Uterus (tissue), 2 donors: ENCODE measurements around the gene ADA.

Source experiments
- CTCF ChIP-seq, 4 experiments: fragments of 200-600 bp in 2 of 4; fragments of 450-650 bp in 2 of 4; sonication (generic) in 2 of 4; IDR thresholded peaks; one replicate each; pipeline ENCODE4 v1.5.1; 2016 to 2019; ENCODE audit warnings: antibody characterized with exemption in 4 of 4, mild to moderate bottlenecking in 2 of 4, moderate library complexity in 1 of 4
- POLR2A ChIP-seq, 2 donors: fragments of 450-650 bp; IDR thresholded peaks; one replicate each; pipeline ENCODE4 v1.6.1; 2016; ENCODE audit warnings: antibody characterized with exemption in 2 of 2, mild to moderate bottlenecking in 1 of 2, moderate library complexity in 1 of 2

DNA sequence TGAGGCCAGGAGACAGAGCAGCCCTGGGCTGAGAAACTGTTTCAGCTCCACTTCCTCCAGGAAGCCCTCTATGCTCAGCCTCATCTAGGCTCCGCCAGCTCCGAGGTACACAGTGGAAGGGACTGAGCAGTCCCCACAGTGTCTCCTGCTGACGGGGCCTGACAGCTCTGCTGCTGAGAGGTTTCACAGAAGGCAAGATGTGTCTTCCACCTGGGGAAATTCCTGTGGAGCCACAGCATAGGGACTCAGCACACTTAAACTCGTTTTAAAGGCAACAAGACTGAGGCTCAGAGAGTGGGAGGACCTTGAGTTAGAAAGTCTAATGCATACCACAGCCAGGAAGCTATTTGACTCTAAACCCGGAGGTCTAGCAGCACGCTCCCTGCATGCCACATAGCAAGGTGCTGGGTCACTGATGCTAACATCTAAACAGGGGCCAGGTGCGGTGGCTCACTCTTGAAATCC is 6.8 kb downstream of the ADA start:
- TF ChIP-seq CTCF (IDR thresholded peaks at IDR 0.05) (no peak), POLR2A (IDR thresholded peaks at IDR 0.05) (no peak)
